ENCODE data around the gene GDAP1L1.
"Not testable (repeated sequence)": the region's sequence is repeated elsewhere in the genome, so short reads cannot be mapped to it uniquely, and the experiment has no call there.

GDAP1L1 gene

DNA sequence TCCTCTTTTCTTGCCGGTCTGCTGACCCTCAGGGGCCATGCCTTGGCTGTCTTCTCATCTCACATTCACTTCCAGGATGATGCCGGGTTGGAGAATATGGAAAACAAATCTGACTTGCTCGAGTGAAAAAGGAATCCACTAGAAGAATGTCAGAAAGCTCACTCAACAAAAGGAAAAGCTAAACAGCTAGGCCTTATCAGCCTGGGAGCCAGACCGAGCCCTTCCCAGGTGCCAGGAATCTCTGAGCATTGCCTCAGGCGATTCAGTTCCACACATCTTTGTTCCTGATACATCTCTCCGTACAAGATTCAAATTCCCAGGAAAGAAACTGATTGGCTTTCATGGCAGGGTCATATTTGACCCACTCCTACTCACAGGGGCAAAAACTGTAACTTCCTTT is 27.3 kb upstream of the GDAP1L1 start:
- DNase-seq (ENCODE audit: low spot score) = no peak

DNA sequence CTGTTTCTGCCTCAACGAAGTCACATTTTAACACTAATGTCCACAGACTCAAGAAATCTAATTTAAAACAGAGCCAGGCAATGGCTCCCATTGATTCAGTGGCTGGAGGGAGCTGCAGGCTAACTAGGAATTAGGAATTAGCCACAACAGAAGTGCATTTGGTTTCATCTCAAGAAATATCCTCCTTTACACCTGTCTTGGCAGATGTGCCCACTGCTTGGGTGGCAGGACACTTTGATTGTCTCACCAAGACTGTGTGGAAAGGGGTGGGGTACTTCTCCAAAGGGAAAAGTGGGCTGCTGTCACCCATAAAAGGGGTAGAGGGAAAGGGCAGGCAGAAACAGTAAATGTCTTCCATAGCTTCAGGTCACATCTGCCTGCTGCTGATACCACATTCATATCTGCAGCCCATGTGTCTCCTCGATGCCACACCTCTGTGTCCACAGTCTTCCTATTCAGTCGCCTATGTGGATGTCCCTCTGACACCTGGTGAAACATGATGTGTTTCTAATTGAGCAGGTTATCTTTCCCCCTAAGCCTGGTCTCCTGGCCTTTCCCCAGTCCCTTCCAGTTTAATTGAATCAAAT is 25.6 kb upstream of the GDAP1L1 start:
- DNase-seq (ENCODE audit: low spot score) = no peak

DNA sequence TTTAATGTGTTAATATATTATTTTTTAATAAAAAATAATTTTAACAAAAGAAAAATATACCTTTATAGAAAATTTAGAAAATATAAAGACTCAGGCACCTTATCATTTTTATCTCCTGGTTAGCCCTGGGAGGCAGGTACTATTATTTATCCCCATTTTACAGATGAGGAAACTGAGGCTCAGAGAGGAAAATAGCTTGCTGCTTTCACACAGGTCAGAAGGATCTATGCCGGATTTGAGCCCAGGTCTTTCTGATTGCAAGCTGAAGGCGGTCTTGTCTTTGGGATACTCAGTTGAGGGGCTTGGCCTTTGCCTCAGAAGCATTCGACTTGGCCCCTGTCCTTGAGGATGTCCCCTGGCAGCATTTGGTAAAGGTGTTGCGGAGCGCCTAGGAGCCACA is 25.1 kb upstream of the GDAP1L1 start:
- no peak for DNase-seq (ENCODE audit: low spot score)

DNA sequence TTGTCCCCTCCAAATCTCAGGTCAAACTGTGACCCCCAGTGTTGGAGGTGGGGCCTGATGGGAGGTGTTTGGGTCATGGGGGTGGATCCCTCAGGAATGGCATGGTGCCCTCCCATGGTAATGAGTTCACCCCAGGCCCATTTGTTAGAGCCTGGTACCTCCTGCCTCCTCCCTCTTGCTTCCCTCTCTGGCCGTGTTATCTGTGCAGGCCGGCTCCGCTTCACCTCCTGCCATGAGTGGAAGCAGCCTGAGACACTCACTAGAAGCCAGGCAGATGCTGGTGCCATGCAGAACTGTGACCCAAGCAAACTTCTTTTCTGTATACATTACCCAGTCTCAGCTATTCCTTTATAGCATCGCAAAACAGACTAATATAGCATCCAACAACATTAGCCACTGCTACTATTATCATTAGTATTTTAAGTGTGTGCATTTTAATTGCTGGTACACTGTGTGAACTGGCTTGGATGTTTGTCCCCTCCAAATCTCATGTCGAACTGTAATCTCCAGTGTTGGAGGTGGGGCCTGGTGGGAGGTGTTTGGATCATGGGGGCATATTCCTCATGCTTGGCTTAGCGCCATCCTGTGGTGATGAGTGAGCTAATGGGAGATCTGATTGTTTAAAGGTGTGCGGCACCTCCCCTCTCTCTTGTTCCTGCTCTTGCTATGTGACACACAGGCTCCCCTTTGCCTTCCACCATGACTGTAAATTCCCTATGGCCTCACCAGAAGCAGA is 24.3 kb upstream of the GDAP1L1 start:
- no peak for DNase-seq (ENCODE audit: low spot score)

DNA sequence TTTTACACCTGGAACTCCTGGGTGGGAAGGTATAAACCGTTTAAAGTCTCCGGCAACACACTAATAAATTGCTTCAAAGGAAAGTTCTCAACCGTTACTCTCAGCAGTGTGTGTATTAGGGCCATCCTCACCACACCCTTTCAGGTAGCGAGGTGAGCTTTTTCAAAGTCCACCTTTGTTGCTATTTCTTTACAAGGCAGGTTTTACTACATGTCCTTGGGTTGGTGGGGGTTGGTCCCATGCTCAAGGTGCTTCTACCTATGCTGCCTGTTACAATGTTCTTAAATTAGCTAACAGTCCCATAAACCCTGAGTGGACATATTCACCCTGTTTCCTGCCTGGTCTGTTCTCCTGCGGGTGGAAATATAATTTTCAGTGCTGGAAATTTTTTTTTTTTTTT is 23.4 kb upstream of the GDAP1L1 start:
- no peak for DNase-seq (ENCODE audit: low spot score)

DNA sequence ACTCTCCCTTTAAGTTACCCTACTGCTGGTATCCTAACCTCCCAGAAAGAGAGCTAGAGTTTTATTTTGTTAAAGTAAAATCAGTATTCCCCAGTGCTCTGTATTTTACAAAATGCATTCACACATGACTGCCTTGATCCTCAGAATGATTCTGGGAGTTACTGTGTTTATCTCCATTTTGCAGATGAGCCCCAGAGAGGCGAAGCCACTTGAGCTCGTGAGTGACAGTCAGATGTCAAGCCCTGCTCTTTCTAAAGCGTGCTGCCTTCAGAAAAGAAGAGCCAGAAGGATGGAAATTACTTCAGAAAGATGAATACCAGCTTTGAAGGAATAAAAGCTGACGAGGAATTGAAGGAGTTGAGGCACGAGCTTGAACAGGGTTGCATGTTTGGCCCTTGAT is 22.5 kb upstream of the GDAP1L1 start:
- DNase-seq (ENCODE audit: low spot score) = no peak

DNA sequence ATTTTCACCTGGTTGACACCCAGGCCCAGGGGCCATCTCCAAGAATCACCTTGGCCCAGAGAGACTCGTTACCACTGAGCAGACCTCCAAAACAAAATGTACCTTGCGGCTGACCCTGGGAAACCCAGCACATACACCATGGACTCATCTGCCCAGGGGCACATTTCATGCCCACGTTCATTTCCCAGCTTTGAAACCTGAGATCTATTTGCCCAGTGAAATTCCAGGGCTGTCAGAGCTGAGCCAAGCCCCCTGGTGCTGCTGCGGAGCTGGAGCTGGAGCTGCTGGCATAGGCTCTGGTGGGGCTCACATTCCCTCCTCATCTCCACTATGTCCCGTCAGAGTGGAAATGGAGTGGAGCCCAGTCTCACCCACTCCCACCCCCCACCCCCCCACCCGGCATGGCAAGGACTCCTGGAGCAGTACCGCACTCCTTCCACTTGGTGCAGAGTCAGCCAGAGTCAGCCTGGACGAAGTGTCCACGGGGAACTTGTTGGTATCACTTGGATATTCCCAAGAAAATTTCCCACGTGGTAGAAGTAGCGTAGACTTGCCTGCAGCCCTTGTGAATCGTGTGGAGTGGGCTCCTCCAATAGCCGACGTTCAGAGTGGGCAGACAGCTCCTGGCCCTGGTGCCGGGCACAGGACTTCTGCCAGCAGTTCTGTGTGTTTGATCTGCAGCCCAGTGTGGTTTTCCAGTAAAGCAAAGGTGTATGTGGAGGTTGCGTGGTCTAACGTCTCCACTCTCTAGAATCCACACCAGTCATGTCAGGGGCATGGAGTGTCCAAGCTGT is 18.4 kb upstream of the GDAP1L1 start:
- DNase-seq (ENCODE audit: low spot score) = no peak

DNA sequence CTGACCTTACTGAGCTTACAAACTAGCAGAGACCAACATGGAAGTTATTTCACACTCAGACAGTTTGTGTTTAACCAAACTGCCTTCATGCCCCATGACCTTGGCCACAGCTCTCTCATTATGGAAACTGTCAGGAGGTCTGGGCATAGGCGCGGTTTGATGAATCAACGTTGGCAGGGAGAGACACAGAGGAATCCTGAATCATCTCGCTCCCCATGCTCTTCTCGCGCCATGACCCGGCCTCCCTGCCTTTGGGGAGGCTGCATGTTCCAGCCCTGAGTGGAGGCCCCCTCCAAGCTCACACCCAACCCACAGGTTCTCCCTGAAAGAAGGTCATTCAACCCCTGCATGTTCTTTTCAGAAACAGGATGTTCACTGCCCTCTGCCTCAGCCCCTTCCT is 15.9 kb upstream of the GDAP1L1 start:
- DNase-seq (ENCODE audit: low spot score) = no peak

DNA sequence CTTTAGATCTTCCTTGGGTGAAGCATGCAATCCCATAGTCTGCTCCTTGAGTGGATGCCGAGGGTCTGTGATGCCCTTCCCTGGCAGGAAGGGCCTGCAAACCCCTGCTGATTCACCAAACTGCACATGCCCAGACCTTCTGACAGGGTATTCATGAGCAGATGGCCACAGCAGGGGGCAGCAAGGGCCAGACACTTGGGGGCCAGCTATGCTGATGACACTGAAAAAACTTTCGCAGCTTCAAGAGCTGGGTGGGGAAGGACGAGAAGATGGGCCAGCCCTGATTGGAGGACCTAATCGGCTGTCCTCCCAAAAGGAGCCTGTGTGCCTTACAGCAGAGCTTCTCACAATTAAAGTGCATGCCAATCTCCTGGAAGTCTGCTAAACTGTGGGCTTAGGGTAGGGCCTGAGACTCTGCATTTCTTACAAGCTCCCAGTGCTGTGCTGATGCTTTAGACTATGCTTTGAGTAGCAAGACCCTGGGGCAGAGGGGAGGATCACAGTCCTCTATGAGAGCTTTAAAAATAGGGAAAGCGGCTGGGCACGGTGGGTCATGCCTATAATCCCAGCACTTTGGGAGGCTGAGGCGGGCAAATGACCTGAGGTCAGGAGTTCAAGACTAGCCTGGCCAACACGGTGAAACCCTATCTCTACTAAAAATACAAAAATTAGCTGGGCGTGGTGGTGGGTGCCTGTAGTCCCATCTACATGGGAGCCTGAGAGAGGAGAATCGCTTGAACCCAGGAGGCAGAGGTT is 15.2 kb upstream of the GDAP1L1 start:
- DNase-seq (ENCODE audit: low spot score) = no peak

DNA sequence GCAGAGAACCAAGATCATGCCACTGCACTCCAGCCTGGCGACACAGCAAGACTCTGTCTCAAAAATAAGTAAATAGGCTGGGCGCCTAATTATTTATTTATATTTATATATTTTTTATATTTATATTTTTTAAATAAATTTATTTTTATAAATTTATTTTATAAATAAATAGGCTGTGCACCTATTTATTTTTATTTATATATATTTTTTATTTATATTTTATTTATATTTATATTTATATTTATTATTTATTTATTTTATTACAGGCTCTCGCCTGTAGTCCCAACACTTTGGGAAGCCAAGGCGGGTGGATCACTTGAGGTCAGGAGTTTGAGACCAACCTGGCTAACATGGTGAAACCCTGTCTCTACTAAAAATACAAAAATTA is 14.6 kb upstream of the GDAP1L1 start:
- not testable (repeated sequence) for DNase-seq (ENCODE audit: low spot score)

DNA sequence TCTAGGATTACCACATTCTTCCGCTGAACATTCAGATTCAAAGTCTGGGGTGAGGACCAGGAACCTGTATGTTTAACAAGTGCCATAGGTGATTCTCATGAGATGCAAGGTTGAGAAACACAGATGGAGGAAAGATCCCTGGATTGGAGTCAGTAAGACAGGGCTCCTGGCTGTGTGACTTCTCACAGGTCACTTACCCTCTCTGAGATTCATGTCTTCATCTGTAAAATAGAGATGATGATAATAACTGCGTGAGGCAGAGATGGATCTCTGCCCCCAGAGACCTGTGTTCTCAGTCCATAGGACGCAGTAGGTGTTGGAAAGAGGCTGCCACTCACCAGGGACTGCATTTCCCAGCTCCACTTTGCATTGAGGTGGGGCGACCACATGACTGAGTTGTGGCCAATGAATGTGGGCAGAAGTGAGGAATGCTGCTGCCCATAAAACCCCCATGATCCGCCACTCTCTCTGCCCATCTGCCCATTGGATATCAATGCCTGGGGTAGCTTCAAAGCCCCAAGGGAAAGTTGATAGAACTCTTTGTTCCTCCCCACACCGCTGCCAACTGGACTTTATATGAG is 13.6 kb upstream of the GDAP1L1 start:
- DNase-seq (ENCODE audit: low spot score) = no peak

DNA sequence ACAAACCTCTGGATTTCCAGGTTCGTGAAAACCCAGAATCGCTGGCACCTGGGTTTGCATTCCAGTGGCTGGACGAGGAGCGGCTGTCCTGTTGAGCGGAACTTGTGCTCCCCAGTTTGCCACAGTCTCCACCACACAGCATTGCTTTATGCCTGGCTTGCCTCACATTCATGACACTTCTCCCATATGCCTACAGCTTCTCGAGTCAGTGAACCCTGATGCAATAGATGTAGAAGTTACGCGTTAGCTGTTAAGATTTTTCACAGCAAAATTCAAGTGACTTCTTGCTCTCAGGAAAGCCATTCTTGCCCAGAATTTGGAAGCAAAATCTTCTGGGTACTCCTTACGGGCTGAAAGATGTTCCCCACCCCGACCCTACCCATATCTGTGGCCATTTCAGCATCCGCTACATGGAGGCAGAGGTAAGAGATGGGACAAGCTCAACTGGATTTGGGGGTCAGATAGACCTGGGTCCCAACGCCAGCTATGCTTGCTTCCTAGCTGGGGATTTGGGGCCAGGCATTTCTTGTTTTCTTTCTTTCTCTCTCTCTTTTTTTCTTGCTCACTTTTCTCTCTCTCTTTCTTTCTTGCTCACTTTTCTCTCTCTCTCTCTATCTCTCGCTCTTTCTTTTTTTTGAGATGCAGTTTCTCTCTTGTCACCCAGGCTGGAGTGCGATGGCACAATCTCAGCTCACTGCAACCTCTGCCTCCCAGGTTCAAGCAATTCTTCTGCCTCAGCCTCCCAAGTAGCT is 12.4 kb upstream of the GDAP1L1 start:
- DNase-seq (ENCODE audit: low spot score) = no peak

DNA sequence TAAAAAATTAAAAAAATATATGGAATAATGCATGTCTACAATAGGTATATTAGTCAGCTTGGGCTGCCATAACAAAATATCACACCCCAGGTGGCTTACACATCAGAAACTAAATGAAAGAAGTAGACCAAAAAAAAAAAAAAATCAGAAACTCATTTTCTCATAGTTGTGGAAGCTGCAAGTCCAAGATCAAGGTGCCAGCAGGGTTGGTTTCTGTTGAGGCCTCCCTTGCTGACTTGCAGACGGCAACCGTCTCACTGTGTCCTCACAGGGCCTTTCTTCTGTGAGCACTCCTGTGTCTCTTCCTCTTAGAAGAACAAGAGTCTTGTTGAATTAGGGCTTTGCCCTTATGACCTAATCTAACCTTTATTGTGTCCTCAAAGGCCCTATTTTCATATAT is 11.4 kb upstream of the GDAP1L1 start:
- no peak for DNase-seq (ENCODE audit: low spot score)

DNA sequence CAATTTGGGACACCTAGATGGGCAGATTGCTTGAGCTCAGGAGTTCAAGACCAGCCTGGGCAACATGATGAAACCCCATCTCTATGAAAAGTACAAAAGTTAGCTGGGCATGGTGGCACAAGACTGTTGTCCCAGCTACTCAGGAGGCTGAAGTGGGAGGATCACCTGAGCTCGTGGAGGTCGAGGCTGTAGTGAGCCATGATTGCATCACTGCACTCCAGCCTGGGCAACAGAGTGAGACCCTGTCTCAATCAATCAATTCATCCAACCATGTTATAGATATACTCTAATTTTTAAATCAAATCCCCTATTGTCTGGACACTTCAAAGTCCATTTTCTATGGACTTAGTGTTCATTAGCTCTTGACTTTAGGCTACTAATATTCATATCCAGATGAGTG is 10.3 kb upstream of the GDAP1L1 start:
- DNase-seq (ENCODE audit: low spot score) = not testable (repeated sequence)

DNA sequence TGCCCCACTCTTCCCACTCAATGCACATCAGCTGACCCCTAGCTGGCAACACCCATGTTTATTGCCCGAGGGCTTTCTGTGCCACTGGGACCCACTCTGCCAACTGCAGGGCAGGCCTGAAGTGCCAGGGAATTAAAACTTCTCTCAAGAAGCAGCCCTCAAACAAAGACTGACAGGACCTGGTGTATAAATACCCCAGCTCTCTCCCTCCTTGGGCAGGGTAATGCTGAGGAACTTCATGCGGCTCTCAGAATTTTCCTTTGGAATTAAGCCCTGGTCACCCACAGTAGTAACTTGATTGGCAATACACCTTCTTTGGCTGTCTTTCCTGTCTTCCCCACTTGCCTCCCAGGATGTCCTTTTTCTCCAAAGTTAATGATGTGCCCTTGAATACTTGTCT is 5.3 kb upstream of the GDAP1L1 start:
- no peak for DNase-seq (ENCODE audit: low spot score)

DNA sequence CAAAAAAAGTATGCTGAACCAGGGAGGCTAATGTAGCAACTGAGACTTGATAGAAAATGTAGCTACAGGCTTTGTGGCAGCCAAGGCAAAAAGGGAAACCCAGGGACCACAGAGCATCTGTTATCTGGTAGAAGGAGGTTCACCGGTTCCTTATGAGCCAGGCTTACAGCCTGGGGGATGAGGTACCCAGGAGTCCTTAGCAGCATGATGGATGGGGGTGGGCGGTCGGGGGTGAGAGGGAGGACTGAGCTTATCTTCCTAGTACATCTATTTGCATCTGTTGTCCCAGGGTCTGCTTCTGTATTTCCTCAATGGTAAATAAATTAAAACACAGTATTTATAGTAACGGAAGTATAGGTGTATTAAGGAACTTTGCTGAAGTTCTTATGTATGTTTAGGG is 1.1 kb upstream of the GDAP1L1 start:
- no peak for DNase-seq (ENCODE audit: low spot score)

DNA sequence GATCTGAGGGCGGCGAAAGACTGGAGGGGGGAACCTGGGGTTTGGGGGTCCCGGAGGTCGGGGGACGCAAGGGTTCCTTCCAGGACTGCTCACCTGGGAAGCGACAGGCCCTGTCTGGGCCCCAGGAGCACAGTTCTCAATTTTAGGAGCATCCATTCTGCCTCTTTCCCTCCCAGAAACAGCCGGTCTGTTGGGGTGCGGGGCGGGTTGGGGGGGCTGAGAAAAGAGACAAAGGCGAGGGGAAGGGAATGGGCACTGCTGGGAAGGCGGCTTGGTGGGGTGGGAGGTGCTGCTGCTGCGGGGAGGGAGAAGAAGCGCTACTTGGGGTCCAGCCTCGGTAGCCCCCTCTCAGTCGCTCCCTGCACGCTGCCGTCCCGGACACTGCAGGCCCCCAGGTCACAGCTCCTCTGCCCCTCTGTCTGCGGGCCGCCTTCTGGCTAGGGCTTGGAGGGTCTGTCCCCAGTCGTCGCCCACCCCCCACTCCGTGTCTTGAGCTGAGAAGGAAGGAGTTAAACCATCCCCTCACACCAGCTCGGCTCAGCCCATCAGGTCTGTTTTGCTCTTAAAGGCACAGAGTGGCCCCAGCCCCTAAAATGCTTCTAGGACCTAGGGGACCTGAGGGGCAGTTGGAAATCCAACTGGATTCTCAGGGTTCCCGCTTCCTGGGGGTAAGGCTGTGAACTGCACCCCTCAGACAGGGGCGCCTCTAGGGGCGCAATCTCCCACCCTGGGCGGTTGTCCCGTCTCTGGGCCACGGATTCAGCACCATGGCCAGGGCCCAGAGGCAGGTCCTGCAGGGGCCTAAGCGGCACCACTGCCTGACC is 690 bp downstream of the GDAP1L1 start:
- peak; percentile 61 for DNase-seq (ENCODE audit: low spot score)

DNA sequence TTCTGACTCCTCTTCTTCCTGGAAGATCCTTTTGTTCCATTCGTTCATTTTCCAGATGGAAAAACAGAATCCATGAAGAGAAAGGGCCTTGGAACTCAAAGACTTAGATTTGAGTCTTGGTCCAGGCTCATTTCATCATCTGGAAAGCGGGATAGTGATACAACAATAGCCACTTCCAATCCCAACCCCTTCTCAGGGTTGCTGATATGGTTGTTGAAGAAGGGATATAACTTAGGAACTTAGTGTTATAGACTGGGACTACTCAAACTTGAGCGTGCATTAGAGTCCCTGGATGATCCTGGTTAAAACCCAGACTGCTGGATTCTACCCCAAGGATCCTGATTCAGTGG is 1.3 kb downstream of the GDAP1L1 start:
- no peak for DNase-seq (ENCODE audit: low spot score)

DNA sequence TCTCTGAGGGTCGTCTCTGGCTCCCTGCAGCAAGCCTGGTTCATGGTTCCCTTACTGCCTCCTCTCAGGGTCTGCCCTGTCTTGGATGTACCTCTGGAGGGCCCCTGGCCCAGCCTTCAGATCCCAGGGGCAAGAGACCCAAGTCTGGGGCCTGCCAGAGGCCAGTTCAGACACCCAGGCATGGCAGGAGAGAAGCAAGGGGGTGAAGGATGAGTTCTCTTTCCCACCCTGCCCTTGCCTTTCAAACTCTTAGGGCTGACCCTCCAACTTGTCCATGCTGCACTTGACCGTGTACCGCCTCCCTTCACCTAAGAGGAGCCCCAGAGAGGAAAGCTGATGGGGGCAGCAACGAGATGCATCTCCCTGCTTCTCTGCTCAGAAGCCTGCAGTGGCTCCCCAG is 4.2 kb downstream of the GDAP1L1 start:
- no peak for DNase-seq (ENCODE audit: low spot score)

DNA sequence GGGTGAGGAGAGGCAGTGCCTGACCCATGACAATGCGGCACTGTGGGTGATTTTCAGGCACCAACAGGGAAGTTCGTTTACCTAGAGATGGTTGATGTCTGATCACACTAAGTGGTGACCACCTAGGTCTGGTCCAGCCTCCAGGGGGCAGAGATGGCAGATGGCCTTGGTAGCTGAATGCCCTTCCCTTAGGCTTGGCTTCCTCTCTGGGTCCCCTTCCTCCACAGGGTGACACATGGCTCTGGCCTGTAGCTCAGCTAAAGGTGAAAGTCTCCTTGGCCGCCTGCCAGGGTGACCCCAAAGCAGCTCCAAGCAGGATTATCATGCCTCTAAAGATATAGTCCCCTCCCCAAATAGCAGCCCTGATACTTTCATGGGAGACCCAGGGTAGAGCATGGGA is 6.4 kb downstream of the GDAP1L1 start:
- no peak for DNase-seq (ENCODE audit: low spot score)
